Activated T-helper 9 cell treated with anti-CD3 and anti-CD28 coated beads, Interleukin-2, amount 50 U/mL, for 16 hours (primary cell): ENCODE results near the gene GRIK4.

ENCODE experiments used
- DNase-seq: peaks from one replicate; pipeline ENCODE4 v3.0.0-alpha.2; 2020; ENCODE audit warnings: low read depth

GRIK4 gene

DNA sequence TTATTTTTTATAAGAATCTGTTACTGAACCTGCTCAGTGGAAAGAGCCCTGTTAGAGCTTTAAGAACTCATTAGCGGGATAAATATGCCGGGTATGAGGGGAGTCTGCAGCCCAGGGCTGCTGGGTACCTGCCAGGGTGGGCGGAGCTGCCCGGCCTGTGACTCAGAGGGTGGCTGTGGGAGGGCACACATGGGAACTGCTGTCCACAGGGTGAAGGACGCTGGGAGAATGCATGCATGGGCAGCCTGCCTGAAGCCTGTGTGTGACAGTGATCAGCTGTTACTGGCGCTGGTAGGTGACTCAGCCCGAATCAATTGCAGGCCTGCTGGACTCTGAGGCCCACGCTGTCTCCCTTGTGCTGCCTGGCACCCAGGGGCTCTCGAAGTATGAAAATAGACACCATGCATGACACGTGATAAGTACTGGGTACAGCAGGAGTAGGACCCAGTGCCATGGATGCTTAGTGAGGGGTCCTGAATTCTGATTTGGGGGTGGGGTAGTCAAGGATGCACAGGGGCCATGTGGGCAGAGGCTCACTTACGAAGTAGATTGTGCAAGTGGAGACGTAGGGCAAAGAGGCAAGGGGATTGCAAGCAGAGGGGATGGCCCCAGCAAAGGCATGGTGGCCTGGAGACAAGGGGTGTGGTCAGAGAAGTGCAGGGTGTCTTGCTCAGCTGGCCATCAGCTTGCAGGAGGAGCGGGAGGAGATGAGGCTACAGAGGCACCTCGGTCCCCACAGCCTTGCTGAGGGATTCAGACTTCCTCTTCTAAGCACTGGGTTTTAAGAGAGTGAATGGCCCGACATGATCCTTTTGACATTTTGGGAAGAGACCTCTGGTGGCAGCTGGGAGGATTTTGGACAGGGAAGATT is 36.5 kb downstream of the GRIK4 start:
- DNase-seq: no peak

GRCh38 chr11:120548682-120549209 is 37.2 kb downstream of the GRIK4 start:
- DNase-seq: no peak

- no peak for DNase-seq
Observed at GRCh38 chr11:120549346-120549745, 37.8 kb downstream of the GRIK4 start.

DNA sequence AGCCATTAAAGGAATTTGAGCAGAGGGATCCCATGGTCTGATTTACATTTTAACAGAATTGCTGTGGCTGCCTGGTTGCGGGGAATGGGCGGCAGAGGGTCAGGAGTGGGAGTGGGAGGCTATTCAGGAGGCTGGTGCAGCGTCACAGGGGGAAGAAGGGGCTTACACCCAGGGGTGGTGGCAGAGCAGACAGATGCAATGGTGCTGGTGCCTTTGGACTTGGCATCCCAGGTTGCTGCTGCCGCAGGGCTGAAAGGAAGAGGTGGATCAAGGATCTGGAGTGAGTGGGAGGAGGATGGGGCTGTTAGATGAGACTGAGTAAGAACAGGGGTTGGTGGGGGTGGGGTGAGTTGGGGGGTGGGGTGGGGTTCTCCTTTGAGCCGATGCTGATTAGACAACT is 38.5 kb downstream of the GRIK4 start:
- no peak for DNase-seq

GRCh38 chr11:120551191-120551590 is 39.6 kb downstream of the GRIK4 start:
- no peak for DNase-seq

- DNase-seq: no peak
Observed at GRCh38 chr11:120554766-120555432, 43.4 kb downstream of the GRIK4 start.

- DNase-seq: no peak
Observed at GRCh38 chr11:120555433-120555773, 43.9 kb downstream of the GRIK4 start.

DNA sequence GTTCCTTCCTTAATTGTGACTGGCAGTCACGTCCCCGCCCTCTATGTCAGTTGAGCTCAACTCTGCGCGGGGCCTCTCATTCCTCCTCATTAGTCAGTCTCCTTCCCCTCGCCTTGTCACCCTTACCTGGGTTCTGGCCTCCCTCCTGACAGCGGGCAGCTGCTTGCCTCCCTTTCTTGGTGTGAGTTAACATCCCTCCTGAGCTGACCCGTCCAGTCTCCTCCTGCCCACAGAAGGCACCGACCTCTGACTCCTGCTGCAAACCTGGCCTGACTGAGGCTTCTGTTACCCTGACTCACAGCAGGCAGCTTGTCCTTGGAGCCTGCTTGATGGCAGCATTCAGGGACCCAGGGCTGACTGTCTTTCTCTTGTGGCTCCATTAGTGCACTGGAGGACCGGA is 45.2 kb downstream of the GRIK4 start:
- DNase-seq: no peak

- no peak for DNase-seq
Observed at GRCh38 chr11:120558744-120559431, 47.3 kb downstream of the GRIK4 start.

GRCh38 chr11:120561286-120561685 is 49.7 kb downstream of the GRIK4 start:
- no peak for DNase-seq

GRCh38 chr11:120562806-120563425 is 51.4 kb downstream of the GRIK4 start:
- DNase-seq: no peak

DNA sequence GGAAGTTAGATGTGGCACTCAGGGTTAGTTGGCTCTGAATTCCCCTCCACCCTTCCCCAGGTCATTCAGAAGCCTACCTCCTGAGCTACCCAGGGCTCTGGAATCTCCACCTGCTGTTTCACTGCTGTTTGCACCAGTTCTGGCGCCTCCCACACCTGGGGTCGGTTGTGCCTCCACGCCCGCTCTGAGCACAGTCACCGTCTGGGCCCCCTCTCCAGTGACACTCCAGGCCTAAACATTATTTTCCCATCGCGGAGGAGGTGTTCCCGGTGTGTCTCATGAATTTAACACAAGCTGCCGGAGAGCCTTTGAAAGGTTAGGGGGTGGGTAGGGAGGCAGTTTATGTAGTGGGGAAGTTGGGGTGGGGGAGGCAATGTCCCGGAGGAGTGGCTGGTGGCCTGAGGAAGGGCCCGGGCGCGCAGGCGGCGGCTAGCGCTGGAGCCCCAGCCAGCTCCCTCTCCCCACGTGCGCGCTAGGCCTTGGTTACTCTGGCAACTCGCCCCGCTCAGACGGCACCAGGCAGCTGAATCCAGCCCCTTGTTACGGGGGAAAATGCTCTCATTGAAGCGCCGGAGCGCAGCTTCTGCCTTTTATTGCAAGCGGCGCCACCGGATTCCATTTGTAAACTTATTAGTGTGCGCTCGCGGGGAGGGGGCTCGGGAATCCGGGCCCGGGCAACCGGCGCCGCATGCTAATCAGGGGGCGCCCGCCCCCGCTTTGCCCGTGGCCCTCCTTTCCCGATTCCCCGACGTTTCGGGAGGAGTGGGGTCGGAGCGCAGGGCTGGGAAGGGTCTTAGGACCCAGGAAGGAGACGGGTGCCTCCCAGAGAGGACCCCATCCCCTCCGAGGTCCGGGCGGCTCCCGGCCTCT is 52.4 kb downstream of the GRIK4 start:
- no peak for DNase-seq

GRCh38 chr11:120564573-120565311 is 53.2 kb downstream of the GRIK4 start:
- DNase-seq: no peak

- no peak for DNase-seq
Observed at GRCh38 chr11:120565466-120566155, 54.1 kb downstream of the GRIK4 start.

DNA sequence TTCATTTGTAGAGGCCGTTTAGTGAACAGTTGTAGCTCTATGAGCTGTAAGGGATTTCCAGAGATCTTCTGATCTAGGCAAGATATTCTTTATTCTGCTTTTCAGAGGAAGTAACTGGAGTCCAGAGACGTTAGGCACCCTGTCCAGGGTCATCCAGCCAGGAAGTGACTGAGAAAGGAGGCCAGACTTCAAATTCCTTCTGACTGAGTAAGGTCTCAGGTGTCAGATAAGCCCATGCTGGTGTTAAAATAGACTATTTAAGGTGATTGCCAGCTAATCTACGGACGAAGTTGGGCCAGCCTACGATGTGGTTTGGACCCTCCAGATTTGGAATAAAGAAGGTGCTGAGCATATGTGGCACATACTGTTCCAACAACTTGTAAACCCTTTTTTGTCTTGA is 54.6 kb downstream of the GRIK4 start:
- DNase-seq: no peak

GRCh38 chr11:120568572-120569307 is 57.2 kb downstream of the GRIK4 start:
- no peak for DNase-seq

- no peak for DNase-seq
Observed at GRCh38 chr11:120569861-120570260, 58.3 kb downstream of the GRIK4 start.

GRCh38 chr11:120571476-120571875 is 59.9 kb downstream of the GRIK4 start:
- DNase-seq: no peak

DNA sequence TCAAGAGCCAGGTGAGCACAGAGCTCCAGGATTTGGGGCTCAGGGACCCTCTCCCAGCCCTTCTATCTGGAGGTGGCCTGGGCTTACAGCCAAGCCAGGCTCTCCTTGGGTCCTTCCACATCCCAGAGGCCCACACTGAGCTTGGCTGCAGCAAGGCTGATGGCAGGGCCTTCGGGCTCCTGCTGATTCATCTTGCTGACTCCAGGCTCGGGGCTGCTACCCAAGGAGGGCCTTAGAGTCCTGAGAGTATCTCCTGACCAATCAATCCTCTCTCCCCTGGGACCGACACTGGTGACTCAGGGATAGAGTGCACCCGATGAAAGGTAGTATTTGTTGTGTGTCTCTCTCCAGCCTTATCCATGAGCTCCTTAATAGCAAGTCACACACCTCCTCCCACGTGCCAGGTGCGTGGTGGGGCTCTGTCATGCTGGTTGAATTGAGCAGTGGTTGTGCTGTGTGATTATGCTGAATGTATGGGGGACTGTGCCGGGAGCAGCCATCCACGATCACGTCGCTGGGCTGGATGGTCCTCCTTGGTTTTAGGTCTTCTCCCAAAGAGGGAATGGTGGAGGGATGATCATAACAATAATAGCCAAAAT is 62.3 kb downstream of the GRIK4 start:
- no peak for DNase-seq
